ENCODE measurements around the gene LTO1.

DNA sequence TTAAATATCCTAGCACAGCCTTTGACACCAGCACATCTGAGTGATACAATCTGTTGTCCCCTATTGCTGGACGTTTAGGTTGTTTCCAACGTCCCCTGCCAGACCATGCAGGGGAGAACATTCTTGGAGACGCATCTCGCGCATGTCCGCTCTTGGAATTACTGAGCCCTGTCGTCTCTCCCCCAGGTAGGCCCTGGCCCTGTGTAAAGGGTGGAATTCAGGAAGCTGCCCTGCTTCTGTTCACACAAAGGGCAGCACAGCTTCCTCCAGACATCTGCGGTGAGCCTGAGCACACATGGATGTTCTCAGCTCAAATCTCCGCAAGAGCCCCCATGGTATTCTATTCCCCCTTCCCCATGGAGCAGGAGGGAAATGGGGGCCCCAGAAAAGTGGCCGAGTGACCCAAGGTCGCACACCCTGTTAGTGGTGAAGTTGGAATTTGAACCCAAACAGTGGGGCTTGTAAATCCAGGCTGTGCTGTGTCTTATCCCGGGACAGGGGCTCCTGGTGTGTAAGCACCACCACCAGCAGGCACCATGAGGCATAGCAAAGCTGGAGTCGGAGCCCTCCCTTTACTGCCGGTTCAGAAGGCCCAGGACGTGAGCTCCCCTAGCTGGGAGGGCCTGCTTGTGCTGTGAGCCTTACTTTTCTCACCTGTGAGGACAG is 33.7 kb upstream of the LTO1 start:
- TF ChIP-seq, protein P1, sequence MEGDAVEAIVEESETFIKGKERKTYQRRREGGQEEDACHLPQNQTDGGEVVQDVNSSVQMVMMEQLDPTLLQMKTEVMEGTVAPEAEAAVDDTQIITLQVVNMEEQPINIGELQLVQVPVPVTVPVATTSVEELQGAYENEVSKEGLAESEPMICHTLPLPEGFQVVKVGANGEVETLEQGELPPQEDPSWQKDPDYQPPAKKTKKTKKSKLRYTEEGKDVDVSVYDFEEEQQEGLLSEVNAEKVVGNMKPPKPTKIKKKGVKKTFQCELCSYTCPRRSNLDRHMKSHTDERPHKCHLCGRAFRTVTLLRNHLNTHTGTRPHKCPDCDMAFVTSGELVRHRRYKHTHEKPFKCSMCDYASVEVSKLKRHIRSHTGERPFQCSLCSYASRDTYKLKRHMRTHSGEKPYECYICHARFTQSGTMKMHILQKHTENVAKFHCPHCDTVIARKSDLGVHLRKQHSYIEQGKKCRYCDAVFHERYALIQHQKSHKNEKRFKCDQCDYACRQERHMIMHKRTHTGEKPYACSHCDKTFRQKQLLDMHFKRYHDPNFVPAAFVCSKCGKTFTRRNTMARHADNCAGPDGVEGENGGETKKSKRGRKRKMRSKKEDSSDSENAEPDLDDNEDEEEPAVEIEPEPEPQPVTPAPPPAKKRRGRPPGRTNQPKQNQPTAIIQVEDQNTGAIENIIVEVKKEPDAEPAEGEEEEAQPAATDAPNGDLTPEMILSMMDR (IDR thresholded peaks at IDR 0.05) = no peak
- no peak for TF ChIP-seq POLR2A (IDR thresholded peaks at IDR 0.05)

All from esophagus squamous epithelium (tissue), 4 donors.